Measurements from ENCODE around the gene HECW1. TPM values are rescaled to one million over a fixed set of nuclear protein-coding genes. Genes with fewer than 3 reads are reported as not detected.
A peak's percentile ranks its signal among the peaks of the same experiment; 100 is the strongest.

Gene HECW1
- polyA plus RNA-seq, 12 donors, result 0.15 to 2.8 (median 0.25) TPM; not detected in 2

DNA sequence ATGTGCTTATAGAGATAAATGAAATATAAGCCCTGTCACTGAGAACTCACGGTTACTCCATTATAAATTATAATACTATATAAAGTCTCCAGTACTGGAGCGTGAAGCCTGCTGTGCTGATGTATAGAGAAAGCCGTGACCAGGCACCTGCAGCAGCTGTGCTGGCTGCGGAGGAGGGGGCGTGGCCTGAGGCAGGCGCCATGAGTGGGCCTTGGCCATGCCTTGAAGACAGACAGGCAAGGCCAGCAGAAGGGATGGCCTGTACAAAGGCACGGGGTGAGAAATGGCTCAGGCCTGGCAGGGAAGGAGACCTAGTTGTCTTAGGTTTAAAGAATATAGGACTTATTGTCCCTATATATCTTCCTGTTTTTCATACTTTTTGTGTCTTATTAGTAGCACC is 251.9 kb downstream of the HECW1 start:
- no peak for DNase-seq

DNA sequence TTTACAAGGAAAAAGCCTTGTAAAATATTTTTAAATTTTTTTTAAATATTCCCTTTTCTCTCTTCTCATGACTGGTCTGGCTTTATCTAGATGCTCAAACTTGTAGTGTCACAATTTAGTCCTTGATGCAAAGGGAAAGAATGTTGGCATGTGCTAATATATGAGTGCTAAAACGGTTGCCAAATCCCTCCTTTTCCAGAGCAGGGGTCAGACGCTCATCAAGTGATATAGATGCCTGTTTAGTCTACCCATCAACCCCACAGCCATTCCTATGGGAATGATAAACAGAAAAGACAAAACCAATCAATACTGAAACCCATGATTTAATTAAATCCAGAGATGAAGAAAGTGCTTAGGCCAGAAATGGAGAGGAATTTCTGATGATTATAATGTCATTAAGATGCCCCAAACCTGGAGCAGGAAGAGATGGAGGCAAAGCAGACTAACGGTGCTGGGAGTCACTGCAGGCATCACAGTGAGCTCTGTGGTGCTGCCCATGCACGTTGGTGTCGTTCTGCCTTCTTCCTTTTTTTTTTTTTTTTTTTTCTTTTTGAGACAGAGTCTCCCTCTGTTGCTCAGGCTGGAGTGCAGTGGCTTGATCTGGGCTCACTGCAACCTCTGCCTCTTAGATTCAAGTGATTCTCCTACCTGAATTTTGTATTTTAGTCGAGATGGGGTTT is 260.4 kb downstream of the HECW1 start:
- no peak for DNase-seq

DNA sequence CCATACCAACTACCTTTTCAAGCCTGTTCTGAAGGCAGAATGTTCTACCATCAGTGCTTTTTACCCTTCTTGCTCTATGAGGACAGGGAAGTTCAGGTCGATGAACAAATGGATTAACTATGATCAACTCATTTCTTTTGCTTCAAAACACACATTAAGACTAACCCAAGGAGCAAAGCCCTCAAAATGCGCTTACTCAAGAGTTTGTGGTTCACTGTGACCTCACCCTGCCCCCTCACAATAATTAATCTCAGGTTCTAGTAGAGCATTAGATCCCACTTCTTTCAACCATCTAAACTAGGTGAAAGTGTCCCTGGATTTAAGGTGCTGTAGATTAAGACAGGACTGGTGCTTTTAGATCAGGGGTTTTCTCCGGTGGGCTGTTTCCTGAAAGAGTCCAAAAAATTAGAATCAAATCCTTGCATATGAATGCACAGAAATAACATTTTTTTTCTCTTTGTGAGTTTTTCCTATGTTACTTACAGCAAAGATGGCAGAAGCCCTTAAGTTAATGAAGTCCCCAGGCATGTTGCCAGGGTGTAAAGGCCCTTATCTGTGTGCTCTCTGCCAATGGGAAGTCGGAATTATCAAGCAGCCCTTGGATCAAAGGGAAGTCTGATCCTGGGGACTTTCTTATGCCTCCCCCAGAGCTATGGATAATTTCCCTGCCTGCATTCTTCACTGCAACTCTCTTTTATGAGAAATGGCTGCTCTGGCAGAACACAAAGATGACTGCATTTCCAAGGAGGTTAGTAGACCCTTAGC is 264.9 kb downstream of the HECW1 start:
- no peak for DNase-seq

DNA sequence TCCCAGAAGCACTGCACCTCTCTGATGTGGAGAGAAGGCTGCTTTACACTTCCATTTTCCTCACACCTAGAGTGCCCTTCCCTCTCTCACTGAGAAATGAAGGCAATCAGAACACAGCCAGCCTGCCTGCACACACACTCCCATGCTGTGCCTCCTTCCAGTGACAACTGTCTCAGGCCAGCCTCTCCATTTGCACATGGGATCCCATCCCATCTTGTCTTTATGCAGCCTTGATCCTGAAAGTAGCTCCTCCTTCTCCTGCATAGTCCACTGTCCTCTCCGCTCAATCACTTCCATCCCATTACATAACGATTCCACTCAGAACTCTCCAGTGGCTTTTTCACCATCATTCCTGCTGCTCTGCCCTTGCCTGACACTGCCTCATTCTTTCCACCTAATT is 266.8 kb downstream of the HECW1 start:
- no peak for DNase-seq

DNA sequence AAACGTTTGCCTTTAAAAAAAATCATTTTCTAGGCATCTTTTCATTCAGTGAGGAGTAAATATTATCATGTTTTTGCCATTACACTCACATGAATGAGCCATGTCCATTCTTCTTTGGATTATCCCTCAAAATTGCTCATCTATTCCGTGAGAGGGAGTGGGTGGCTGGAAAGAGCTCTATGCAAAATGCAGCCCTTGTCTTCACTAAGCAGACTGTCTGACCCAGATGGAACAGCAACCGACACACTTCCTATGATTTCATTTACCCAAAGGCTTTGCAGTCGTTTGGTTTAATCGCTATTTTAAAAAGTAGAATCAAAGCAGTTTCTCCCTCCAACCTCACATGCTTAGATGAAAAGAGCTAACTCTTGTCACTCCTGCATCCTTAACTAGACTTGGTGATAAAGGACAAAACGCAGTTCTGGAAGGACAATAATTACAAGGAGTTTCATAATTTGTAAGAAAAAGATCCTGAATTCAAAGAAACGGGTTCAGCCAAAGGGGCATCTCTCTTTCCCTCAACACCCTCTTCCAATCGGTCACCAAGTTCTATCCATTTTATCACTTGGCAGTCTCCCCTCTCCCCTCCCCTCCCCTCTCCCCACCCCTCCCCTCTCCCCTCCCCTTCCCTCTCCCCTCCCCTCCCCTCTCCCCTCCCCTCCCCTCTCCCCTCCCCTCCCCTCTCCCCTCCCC is 272.3 kb downstream of the HECW1 start:
- peak; percentile 6 for DNase-seq

DNA sequence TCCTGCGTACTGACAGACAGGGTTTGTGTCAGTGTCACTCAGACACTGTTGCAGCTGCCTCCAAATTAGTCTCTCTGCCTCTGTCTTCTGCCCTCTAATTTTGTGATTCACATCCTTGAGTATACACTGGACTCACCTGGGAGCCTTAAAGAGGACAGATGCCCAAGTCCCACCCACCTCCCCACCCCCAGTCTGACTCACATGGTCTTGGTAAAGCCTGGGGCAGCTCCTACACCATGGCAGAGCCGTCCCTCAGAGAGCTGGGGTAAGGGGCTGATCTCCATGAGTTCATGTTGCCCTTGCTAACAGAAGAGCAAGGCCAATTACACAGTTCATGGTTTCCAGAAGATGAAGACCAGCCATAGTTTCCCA is 272.8 kb downstream of the HECW1 start:
- no peak for DNase-seq

DNA sequence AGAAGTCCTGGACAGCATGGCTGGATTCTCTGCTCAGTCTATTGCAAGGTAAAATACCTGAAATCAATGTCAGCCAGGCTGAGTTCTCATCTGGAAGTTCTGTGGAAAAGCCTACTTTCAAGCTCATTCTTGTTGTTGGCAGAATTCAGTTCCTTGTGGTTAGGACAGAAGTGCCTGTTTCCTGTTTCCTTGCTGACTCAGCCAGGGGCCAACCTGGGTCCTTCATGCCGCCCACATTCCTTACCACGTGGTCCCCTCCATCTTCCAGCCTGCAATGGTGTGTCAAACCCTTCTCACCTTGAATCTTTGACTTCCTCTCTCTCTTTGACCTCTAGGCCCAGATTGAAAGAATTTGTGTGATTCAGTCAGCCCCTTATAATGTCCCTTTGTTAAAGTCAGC is 273.4 kb downstream of the HECW1 start:
- DNase-seq, result no peak

DNA sequence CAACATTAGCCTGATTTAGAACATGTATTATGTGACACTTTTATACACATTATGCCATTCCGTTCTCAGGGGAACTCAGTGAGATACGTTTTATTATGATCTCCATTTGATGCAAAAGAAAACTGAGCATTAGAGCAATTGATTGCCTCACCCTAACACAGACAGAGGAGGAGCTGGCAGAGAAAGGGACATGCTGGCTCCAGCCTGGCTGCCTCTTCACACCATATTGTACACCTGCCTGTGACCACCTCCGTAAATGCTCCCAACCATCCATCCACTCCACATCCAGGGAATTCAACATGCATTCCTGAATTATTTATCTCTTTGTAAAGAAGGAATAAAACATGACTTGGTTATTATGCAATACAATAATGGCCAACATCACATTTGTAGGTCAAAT is 275.5 kb downstream of the HECW1 start:
- no peak for DNase-seq

DNA sequence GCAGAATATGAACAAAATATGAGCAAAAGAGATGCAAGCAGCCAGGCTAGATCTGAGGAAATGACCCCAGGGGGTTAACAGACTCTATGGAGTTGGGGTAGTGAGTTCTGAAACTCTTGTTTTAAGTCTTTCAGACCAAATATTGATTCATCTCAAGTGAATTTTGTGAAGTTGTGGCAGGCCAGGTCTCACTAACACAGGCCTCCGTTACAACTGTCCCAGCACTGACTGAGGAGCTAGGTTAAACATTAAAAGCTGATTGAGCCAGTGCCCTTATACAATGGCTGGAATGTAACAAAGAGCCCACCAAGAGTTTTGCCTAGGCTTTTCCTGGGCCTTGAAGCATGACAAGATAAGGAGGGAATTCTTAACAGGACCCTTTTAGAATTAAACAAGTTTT is 278.1 kb downstream of the HECW1 start:
- DNase-seq, result no peak

DNA sequence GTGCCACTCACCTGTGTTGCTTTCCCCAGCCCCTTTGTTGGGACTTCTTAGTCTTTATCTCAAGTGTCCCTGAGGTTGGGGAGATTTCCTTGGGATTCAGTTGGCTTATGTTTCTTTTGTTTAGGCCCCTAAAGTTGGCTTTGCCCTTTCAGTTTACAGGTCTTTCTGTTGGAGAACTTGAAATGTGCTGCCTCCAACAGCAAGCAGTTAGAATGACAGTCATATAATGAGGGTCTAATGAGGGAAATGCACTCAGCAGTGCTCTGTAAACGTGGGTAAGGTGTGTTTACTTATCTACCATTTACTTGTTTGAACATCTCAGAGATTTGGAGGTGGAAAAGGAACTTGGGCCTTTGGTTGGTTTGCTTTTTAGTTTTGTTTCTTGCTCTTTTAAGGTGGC is 279.1 kb downstream of the HECW1 start:
- no peak for DNase-seq

DNA sequence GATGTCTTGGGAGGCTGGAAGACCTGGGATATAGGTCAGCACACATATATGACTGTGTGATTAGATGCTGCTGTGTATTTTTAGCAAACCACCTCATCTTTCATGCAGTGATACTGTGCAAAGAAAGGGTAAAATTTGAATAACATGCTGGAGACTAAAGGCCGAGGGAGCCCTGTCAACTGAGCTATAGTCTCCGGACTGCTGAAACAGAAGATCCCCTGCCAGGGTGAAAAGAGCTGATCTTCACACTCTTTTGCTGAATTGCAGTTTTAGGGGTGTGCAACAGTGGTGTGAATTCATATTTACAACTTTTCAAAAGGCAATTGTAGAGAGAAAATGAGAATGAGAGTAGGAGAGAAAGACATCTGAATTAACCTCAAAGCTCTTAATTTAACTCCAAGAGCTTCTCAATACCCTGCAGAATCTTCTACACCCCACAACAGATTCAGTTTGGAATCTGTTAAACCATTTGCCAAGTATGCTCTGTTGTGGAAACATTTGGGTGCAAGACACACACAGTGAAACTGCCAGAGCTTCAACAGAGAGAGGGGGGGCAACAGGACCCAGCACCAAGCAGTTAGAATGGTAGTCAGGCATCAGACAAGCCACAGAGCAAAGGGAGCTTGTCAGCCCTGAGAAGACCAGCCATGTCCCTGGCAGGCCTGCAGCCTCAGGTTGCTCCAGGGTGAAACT is 280.3 kb downstream of the HECW1 start:
- no peak for DNase-seq

DNA sequence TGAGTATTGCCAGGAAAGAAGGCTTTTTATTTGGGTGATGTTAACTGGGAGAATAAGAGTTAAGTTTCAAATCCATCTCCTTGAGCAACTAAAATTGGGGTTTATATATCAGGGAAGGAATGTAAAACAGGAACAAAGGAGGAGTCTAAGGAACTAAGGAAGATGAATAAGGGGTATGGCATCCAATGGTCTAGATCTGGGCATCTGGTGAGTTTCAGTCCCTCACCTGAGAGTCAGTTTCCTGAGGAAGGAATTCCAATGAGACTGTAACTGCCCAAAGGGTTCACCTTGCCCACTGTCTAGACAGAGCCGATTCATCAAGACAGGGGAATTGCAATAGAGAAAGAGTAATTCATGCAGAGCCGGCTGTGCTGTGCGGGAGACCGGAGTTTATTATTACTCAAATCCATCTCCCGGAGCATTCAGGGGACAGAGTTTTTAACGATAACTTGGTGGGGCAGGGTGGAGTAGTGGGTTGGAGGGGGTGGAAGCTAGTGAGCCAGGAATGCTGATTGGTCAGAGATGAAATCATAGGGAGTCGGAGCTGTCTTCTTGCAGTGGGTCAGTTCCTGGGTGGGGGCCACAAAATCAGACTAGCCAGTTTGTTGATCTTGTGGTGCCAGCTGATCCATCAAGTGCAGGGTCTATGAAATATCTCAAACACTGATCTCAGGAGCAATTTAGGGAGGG is 282.1 kb downstream of the HECW1 start:
- DNase-seq, result no peak

DNA sequence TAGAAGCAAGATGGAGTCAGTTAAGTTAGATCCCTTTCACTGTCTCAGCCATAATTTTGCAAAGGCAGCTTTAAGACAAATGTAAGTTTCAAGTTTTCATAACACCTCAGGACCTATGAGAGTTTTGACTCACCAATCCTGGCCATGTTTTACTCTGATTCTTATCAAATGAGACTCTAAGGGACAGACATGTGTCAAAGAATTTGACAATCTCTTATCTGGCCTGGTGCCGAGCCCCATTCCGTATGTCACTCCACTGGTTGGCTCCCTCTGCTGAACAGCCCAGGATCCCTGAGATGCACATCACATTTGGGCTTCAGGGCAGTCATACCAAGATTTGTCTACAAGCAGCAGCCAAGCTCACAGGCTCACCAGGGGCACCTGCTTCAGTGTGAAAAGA is 282.9 kb downstream of the HECW1 start:
- no peak for DNase-seq

DNA sequence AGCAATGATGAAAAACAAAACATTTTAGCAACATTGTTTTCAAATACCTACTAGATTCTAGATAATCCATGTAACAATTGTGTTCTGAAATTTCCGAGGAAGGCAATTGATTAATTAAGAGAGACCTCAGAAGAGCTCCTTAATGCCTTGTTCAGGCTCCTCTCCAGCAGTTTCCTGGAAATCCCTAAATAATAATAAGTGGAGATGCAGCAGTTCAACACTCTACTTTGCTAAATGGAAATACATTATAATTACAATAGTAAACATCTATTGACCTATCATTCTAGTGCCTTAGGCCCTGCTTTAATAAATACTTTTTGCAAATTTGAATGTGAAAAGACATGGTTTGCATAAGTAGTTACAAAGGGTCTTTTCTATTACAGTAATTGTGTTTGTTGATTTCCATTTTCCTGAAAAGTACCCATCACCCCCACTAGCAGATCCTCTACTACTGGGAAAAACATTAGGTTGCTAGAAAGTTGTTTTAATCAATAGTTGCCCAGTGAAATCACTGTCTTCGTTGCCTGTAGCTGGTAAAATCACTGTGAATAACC is 283.8 kb downstream of the HECW1 start:
- DNase-seq, result no peak

DNA sequence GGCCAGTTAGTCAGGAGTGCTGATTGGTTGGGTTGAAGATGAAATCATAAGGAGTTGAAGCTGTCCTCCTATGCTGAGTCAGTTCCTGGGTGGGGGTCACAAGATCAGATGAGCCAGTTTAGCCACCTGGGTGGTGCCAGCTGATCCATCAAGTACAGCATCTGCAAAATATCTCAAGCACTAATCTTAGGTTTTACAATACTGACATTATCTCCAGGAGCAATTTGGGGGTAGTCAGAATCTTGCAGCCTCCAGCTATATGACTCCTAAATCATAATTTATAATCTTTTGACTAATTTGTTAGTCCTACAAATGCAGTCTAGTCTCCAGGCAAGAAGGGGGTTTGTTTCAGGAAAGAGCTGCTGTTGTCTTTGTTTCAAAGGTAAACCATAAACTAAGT is 286.4 kb downstream of the HECW1 start:
- no peak for DNase-seq

DNA sequence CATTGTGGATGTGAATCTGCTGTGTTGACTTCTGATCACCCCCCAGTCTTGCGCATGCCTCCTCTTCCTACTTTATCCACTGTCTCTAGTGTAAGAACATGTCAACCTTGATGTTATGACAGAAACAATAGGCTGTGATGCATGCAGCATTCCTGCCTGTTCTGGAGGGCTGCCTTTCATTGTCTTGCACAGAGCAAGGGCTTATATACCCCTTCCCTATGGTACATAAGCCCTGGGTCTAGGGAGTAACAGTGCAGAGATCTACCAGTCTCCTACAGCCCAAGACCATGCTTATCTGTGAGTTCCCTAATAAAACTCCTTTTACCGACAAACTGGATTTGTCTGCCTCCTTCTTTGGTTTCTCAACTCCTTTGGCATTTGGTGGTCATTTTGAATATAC is 293.5 kb downstream of the HECW1 start:
- DNase-seq, result no peak

DNA sequence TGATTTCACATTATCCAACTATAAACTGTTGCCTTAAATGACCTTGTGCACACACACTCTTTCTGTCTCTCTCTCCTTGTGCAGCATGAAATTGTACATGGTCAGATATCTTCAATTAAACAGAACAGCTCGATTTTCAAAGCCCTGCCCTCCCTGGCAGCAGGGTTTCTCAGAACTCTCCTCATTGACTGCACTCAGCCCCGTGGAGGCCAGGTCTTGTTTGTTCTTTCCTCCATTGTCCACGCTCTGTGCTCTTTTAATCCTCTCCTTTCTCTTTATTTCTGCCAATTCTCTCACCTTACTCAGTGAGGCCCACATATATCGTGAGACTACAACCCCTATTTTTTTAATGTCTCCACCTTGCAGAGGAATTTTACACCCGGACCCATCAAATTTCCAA is 294.5 kb downstream of the HECW1 start:
- DNase-seq, result no peak

DNA sequence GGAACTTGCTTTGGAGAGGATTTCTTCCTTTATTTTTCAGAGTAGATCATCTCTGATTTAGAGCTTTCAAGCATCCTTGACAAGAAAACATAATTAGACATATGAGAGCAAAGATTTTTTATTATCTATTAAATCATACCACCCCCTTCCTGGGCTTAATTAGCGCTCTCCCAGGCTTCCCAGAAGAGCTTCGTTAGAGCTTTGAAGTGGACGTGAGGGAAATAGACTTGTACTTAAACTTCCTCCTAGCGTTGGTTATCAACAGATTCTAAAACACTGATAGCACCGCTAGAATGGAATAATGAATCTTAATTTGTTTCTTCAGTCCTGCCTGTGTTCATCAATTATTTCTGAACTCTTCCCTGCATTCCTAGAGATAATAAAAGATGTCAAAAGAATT is 296.5 kb downstream of the HECW1 start:
- no peak for DNase-seq

DNA sequence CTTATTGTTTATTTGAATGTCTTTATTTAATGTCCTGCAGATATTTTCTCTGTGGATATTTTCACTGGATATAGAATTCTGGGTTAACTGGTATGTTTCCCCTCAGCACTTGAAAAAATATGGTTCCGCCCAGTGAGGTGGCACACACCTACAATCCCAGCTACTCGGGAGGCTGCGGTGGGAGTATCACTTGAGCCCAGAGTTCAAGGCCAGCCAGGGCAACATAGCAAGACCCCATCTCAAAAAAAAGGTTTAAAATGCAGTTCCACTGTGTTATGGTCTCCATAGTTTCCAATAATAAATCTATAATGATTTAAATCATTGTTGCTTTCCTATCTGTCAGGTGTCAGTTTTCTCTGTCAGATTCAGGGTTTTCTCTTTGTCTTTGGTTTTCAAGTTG is 305.0 kb downstream of the HECW1 start:
- no peak for DNase-seq

DNA sequence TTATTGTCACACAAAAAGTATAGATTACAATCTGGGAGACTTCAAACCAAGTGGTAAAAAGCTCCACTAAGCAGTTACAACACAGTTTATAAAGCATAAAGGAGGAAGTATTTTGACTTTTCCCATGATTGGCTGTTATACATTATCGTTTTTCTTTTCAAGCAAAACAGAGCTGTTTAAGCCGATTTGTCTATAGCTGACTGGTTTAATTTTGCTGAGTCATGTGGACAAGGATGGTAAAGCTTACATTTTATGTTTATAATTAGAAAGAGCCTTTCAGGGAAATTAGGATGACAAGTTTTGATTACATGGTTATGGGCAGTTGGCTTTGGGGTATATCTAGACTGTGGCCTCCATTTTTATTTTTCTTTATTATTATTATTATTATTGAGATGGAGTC is 318.0 kb downstream of the HECW1 start:
- no peak for DNase-seq

DNA sequence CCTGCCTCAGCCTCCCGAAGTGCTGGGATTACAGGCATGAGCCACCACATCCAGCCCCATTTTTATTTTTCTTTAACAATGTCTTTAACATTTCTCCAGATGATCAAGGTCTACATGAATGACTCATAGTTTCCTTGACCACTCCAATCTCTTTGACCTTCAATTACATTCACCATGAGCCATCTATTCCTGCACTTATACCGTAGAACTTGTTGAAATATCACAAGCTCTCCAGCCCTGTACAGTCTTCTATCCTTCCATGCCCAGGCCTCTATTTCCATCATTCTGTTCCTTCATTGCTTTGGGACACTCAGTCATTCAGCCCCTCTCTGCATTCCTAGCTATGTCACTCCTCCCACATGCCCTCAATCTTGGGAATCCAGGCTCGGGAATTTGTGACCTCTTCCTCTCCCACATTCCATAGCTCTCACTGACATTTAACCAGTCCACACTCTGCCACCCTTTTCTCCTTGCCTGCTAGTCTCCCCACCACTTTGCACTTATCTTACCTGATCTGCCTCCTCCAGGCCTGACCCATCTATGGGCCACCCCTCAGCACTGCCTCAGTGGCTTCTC is 318.7 kb downstream of the HECW1 start:
- no peak for DNase-seq

Measured in muscle of arm (tissue), 12 donors.